Neuron (in vitro differentiated cells): ENCODE results near the gene GRPEL1.

Experiments used
- H2AFZ ChIP-seq: one replicate; pipeline ENCODE4 v1.6.1; 2013; ENCODE audit warnings: low read depth, mild to moderate bottlenecking, inconsistent platforms, low read length, moderate library complexity
- H3K27me3 ChIP-seq: one replicate; pipeline ENCODE4 v1.6.1; 2013; ENCODE audit warnings: low read length; ENCODE audit not compliant: insufficient read depth
- H3K36me3 ChIP-seq: one replicate; pipeline ENCODE4 v1.6.1; 2013; ENCODE audit warnings: low read length; ENCODE audit not compliant: insufficient read depth
- H3K4me1 ChIP-seq: one replicate; pipeline ENCODE4 v1.6.1; 2013; ENCODE audit warnings: low read length; ENCODE audit not compliant: insufficient read depth
- H3K4me3 ChIP-seq: 2 replicates; pipeline ENCODE4 v1.5.1; 2013; ENCODE audit warnings: mild to moderate bottlenecking, low read length, moderate library complexity
- H3K9me3 ChIP-seq: one replicate; pipeline ENCODE4 v1.6.1; 2013; ENCODE audit warnings: low read length

The GRPEL1 gene

DNA sequence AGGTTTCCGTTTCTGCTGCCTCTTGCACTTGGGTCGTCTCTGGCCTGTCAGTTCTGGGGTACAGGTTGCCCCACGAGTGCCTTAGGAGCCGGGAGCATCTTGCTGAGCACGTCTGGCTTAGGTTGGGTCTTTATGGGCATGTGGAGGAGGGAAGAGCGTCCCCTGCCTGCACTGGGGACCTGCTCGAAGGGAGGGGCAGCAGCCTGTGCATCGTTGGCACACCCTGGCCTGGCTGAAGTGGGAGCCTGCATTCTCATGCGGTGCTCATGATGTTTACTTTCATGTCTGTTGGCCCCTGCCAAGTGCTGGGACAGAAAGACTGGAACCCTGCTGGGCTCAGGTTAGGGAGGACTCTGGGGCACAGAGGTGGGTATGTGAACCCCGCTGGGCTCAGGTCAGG is 48.5 kb downstream of the GRPEL1 start:
- Histone ChIP-seq H3K4me3 (no peak overlapping the region), H3K9me3 (no peaks in the 10 kb centered on the region), H2AFZ (no peak overlapping the region), H3K36me3 (peaks cover 78% of the 10 kb centered on the region), H3K27me3 (no peaks in the 10 kb centered on the region), H3K4me1 (no peaks in the 10 kb centered on the region)

- Histone ChIP-seq H3K4me3 (no peak overlapping the region), H2AFZ (no peak overlapping the region), H3K27me3 (no peaks in the 10 kb centered on the region), H3K4me1 (no peaks in the 10 kb centered on the region), H3K36me3 (peaks cover 77% of the 10 kb centered on the region), H3K9me3 (no peaks in the 10 kb centered on the region)
Measured at GRCh38 chr4:7018281-7018680, 49.6 kb downstream of the GRPEL1 start.

DNA sequence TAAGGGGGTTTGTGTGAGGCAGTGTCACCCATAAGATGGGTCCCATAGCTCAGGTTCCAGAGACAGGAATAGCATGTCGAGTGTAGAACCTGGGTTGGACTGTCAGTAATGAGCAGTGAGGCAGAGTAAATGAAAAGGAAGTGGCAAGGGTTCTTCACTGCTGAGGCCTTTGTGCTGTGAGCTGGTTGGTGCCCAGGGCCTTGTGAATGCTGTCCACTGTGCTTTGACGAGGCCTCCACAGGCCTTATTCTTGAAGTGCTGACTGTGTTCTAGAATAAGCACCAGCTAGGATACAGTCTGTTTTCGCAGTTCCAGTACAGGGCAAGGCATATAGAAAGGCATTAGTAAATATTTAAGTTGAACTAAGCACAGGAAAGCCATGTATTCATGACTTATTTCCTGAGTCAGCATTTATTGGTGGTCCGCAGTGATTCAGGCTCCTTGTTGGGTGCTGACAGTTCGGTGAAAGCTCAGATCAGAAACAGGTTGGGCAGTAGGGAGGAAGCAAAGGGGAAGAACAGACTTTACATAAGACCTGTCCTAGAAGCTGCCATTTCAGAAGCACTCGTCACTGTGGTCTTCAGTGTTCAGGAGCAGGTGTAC is 50.3 kb downstream of the GRPEL1 start:
- Histone ChIP-seq H3K27me3 (no peaks in the 10 kb centered on the region), H2AFZ (no peak overlapping the region), H3K9me3 (no peaks in the 10 kb centered on the region), H3K36me3 (peaks cover 79% of the 10 kb centered on the region), H3K4me1 (no peaks in the 10 kb centered on the region), H3K4me3 (no peak overlapping the region)

DNA sequence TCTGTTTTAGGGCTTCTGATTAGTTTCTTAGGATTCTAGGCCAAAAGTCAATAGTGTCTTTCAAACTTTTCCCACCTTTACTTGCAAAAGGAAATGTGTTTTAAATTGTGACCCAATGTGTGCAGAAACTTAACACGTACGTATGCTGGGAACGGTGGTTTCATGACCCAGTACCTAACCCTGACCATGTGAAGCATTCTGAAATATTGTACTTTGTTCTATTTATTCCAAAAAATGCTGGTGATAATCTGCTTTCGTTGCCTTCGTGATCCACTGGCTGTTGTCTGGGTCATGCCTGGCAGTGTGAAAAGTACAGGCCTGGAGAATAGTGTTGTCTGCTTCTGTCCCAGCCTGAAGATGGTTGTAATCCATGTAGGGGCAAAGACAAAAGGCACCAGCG is 51.4 kb downstream of the GRPEL1 start:
- Histone ChIP-seq H2AFZ (no peak overlapping the region), H3K9me3 (no peaks in the 10 kb centered on the region), H3K4me3 (no peak overlapping the region), H3K36me3 (peaks cover 76% of the 10 kb centered on the region), H3K4me1 (no peaks in the 10 kb centered on the region), H3K27me3 (no peaks in the 10 kb centered on the region)

- H3K36me3 ChIP-seq, result peaks cover 76% of the 10 kb centered on the region
Measured at GRCh38 chr4:7016086-7016485, 51.8 kb downstream of the GRPEL1 start.

GRCh38 chr4:7015383-7016035 is 52.4 kb downstream of the GRPEL1 start:
- H3K4me3 ChIP-seq, result no peak overlapping the region
- H3K9me3 ChIP-seq, result no peaks in the 10 kb centered on the region
- no peaks in the 10 kb centered on the region for H3K27me3 ChIP-seq
- H3K4me1 ChIP-seq, result no peaks in the 10 kb centered on the region
- no peak overlapping the region for H2AFZ ChIP-seq
- peaks cover 76% of the 10 kb centered on the region for H3K36me3 ChIP-seq

More at GRCh38 chr4:7016086-7016485, 51.8 kb downstream of the GRPEL1 start:
- H3K4me3 ChIP-seq, result no peak overlapping the region
- no peaks in the 10 kb centered on the region for H3K4me1 ChIP-seq
- H2AFZ ChIP-seq, result no peak overlapping the region
- H3K27me3 ChIP-seq, result no peaks in the 10 kb centered on the region
- no peaks in the 10 kb centered on the region for H3K9me3 ChIP-seq

- H2AFZ ChIP-seq, result no peak overlapping the region
- no peaks in the 10 kb centered on the region for H3K4me1 ChIP-seq
- no peaks in the 10 kb centered on the region for H3K27me3 ChIP-seq
- no peaks in the 10 kb centered on the region for H3K9me3 ChIP-seq
- no peak overlapping the region for H3K4me3 ChIP-seq
- H3K36me3 ChIP-seq, result peaks cover 77% of the 10 kb centered on the region
Measured at GRCh38 chr4:7014815-7015214, 53.0 kb downstream of the GRPEL1 start.

DNA sequence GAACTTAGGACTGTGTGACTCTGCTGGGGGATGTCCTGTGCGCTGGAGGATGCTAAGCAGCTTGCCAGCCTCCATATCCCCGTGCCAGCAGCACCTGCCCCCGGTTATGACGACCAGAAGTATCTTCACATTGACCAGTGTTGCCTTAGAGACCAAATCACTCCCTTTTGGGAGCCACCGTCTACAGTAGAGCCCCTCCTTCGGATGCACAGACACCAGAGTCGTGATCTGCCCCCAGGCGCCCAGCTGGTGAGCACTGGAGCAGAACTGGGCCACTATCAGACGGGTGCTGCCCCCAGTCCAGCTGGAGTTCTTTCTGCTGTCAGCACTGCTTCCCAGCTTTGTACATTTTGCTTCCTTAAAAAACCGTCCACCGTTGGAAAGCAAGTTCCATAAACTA is 54.7 kb downstream of the GRPEL1 start:
- H3K27me3 ChIP-seq, result no peaks in the 10 kb centered on the region
- no peaks in the 10 kb centered on the region for H3K4me1 ChIP-seq
- no peaks in the 10 kb centered on the region for H3K9me3 ChIP-seq
- peaks cover 83% of the 10 kb centered on the region for H3K36me3 ChIP-seq
- no peak overlapping the region for H3K4me3 ChIP-seq
- H2AFZ ChIP-seq, result no peak overlapping the region

DNA sequence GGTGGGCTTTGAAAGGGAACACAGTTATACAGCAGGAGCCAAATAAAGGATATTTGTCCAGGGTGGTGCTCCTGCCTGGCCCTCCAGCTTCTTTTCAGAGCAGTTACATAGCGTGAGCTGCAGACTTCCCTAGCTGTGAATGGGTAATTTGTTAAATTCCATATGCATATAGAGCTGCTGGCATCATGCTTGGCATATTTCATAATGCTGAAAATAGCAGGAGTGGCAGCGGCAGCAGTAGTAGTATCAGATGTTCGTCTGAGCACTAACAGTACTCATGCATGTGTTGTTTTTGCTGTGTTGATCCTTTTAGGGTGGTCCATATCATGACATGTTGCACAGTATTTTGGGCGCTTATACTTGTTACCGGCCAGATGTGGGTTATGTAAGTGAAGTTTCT is 58.3 kb downstream of the GRPEL1 start:
- no peaks in the 10 kb centered on the region for H3K27me3 ChIP-seq
- peaks cover 80% of the 10 kb centered on the region for H3K36me3 ChIP-seq
- no peaks in the 10 kb centered on the region for H3K9me3 ChIP-seq
- H2AFZ ChIP-seq, result no peak overlapping the region
- no peaks in the 10 kb centered on the region for H3K4me1 ChIP-seq
- no peak overlapping the region for H3K4me3 ChIP-seq
